HG03196 (cell line): ENCODE data around the gene NELFB.
A peak's percentile ranks its signal among the peaks of the same experiment; 100 is the strongest.

Source experiments
- ATAC-seq: cut with Tn5 transposase; IDR thresholded peaks from one replicate; pipeline ENCODE4 v1.9.1; 2021; ENCODE audit not compliant: unreplicated experiment

Gene NELFB

DNA sequence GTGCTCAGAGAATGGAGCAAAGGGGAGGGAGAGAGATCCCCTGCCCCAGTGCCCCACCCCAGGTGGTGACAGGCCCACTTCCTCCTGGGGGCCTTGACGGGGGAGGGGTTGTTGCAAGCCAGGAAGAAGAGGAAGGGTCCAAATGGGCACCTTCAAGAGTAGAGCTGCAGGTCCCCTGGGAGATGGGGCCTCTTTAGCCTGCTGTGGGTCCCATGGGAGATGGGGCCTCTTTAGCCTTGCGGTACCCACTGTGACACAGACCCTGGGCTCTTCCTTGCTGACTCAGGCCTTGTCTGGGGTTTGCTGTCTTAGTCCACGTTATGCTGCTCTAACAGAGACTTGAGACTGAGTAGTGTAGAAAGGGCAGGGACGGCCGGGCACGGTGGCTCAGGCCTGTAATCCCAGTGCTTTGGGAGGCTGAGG lies 12.8 kb downstream of the NELFB start:
- no peak for ATAC-seq

DNA sequence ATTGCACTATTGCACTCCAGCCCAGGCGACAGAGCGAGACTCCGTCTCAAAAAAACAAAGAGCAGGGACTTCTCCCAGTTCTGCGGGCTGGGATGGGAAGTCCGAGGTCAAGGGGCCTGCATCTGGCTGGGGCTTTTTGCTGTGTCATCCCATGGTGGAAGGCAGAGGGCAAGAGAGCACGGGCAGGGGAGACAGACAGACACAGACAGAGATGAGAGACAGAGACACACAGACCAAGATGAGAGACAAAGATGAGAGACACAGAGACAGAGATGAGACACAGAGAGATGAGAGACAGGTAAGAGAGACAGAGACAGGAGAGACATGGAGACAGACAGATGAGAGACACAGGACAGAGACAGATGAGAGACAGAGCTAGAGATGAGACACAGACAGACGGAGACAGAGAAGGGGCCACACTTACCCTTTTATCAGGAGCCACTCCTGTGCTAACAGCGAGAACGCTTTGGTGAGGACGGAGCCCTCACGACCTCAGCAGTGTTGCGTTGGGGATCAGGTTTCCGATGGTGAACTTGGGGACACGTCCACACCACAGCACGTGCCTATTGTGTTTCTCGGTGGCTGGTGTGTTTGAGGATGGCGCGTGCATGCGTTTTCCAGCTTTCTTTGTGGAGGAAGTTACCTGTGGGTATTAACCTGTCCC lies 13.5 kb downstream of the NELFB start:
- ATAC-seq: no peak

DNA sequence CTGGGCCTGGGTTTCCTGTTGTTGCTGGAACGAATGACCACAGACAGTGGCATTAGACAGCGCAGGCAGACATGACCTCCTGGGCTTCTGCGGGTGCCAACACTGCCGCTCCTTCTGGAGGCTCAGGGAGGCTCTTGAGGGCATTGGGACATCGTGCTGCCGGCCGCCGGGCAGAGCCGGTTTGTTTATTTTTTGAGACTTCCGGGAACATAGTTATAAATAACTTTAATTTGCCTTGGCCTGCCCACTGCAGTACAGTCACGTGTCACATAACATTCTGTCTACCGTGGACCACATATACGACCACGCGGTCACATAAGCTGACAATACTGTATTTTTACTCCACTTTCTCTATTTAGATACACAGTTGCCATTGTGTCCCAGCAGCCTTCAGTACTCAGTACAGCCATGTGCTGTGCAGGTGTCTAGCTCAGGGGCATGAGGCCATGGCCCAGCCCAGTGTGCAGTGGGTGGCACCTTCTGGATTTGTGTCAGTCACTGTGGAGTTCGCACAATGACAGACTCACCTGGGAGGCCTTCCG lies 14.2 kb downstream of the NELFB start:
- no peak for ATAC-seq

DNA sequence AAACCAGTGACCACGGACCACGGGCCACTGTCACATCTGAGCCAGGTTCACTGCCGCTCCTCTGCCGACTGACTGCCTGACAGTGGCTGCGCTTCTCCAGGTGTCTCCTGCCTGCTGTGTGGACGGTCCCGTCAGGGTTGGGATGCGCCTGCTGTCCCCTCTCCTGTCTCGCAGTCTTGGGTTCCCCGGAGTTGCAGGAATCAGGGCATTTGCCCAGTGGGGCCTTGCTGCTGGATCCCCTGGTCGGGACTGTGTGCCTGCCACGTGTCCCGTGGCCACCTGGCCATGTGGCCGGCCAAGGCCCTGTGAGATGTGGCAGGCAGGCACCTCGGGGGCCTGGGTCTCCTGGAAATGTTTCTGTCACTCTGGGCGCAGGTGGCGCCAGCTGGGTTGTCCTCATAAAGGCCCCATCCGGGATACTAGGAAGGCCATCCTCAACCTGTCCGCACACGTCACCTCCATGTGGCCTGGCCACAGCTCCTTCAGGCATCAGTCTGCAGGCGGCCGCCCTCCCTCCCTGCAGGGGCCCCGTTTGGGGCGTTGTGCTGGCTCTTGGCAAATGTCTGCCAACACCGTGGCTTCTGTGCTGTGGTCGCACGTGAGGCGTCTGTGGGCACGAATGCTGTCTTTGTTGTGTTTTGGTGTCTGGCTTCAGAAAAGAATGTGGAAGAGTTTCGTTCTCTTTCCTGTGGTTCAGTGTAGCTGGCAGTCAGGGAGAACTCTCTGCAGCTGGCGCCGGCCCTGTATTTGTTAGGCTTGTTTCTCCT lies 16.0 kb downstream of the NELFB start:
- ATAC-seq: no peak

DNA sequence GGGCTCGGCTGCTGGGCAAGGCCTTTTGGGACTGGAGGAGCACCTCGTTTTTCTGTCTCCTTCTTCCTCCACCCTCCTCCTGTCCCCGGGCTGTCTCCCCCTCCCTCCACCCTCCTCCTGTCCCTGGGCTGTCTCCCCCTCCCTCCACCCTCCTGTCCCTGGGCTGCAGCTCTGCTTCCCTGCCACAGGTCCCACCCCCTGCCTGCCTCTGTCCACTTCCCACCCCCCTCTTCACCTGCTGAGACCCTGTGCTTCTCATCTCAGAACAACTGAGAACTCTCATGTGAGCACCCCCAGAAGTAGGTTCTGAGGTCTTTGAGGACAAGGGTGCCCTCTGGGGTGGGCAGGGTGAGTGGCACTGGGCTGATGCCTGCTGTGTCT lies 16.6 kb downstream of the NELFB start:
- ATAC-seq: no peak

DNA sequence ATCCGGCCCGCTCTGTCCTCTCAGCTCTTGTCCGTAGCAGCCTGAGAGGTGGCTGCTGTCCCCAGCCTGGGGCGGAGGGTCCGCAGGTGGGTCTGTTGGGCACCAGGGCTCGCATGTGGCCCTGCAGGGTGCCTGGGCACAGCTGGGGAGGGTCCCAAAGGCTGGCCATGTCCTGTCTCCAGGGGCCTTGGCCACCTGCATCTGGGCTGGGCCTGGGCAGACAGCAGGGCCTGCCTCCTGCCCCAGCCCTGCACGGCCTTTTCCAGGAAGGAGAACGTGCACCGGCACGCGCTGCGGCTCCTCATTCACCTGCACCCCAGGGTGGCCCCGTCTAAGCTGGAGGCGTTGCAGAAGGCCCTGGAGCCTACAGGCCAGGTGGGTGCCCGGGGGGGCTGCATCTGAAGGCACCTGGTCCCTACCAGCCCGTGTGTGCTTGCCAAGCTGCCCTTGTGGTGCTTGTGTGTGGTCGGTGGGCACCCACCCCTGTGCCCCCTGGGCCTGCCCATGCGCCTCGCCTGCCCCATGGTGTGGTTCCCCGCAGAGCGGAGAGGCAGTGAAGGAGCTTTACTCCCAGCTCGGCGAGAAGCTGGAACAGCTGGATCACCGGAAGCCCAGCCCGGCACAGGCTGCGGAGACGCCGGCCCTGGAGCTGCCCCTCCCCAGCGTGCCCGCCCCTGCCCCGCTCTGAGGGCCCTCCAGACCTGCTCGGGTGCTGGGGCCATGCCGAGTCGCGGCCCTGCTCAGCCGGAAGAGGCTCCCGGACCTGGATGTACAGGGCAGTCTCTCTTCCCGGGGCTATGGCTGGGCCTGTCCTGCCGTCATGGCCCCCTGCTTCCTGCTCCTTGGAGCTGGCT lies 17.3 kb downstream of the NELFB start:
- no peak for ATAC-seq

DNA sequence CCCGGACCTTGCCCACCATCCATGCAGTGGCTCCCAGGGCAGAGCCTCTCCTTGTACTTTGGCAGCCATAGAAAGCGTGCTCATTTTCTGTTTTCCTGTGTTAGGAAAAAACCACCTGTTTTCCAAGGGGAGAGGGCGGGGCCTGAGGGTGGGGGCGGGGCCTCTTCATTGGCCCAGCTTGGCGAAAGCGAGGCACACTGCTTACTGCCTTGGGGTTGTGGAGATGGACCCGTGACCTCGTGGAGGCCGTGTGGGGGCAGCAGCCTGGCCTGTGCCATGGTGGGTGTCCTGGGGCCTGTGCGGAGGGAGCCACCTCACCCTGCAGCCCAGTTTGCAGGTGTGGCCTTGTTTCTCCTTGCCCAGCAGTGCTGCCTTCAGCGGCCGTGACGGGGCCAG lies 18.0 kb downstream of the NELFB start:
- ATAC-seq: no peak

DNA sequence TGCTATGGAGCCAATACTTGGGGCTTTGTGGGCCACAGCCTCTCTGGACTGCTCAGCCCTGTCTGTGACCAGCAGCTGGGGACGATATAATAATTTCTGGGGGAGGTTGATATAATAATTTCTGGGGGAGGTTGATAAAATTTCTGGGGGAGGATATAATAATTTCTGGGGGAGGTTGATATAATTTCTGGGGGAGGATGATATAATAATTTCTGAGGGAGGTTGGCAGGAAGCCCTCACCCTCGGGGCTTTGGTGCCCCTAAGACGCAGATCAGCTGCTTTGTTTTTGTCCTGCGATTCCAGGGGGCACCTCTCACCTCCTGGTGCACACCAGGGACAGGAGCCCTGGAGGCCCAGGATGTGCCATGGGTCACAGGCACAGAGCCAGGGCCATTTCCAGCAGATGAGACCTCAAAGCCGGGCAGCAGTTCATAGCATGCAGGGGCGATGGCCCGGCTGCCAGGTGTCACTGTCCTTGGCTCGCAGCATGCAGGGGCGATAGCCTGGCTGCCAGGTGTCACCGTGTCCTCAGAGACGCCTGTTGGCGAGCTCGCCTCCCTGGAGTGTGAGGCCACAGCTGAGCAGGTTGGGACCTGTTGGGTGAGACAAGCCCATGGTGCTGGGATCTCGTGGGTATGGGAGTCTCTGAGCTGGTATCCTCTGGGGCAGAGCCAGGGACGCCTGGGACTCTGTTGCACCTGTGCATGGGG lies 18.6 kb downstream of the NELFB start:
- no peak for ATAC-seq

DNA sequence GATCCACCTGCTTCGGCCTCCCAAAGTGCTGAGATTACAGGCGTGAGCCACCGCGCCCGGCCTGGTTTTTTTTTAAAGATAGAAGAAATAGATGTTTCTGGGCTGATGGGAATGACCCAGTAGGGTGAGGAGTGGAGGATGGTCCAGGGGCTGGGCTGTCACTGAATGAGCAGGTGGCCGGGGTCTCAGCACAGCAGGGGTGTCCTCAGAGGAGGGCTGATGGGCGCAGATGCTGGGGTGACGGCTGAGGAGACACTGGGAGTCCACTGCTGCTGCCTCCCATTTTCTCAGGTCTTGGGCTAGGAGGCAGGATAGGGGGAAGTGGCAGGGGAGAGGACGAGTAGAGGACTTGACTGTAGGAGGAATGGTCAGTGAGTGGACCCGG lies 20.1 kb downstream of the NELFB start:
- no peak for ATAC-seq

DNA sequence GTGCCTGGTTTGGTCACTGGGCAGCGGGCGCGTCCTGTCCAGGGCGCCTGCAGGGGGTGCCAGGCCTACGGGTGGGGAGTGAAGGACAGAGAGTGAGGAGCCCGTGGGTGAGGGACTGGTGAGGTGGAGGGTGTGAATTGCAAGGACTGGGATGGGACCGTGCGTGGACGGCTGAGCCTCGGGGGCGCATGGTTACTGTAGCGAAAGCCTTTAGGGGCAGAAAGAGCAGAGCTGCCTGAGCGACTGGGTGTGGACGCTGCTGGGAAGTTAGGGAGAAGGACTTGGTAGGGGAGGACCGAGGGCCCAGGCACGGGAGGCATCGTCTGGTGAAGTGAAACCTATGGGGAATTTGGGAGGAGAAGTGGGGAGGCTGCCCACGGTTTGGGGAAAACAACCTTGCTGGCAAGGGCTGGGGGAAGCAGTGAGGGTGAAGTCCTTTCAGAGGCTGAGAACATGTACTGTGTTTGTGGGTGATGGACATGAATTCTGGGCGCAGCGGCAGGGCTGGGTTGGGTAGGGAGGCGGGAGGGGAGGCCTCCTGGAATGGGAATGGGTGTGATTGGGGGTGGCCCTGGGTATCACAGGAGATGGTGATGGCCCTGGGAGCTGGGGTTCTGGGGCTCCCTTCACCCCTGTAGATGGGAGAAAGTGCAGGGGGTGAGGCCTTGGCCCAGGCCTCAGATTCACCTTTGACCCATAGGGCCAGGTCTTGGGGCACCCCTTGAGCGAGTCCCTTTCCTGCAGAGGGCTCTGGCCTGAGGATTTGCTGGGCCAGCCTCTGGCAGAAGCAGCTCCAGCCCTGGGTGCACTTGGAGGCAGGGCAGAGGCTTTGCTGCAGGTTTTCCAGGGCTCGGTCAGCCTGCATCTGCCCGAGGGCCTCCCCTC lies 20.7 kb downstream of the NELFB start:
- ATAC-seq: no peak

DNA sequence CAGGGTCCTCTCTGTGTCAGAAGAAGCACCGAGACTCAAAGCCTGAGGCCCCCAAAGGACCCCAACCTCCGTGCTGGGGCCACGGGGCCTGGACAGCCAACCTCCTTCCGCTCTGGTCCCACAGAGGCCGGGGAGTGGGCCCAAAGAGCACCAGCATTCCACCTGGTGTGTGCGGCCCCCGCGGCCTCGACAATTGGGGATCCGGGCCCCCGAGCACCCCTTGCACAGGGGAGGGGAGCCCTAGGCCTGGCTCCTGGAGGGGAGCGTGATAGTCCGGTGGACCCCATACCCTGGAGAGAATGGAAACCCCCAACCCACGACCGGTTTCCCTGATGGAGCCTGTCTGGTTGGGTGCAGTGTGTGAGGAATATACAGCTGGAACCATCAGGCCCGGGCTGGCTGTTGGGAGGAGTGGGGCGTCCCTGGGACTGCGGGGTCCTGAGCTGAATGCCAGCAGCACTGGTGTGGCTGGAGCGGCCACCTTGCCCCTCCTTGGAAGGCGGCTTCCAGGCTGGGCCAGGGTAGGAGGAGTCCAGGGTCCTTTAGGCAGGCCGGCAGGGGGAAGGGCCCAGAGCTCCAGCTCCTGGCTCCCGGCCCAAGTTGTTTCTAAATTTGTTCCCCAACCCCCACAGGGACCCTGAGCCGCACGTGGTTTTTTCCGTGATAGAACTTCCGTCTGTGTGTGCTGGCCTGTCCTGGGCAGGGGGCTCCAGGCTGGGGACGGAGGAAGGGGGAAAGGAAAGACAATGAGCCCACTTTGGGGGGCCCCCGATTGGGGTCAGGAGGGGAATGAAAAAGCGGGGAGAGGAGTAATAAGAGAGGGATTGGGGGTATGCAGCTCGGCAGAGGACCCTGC lies 21.6 kb downstream of the NELFB start:
- no peak for ATAC-seq

DNA sequence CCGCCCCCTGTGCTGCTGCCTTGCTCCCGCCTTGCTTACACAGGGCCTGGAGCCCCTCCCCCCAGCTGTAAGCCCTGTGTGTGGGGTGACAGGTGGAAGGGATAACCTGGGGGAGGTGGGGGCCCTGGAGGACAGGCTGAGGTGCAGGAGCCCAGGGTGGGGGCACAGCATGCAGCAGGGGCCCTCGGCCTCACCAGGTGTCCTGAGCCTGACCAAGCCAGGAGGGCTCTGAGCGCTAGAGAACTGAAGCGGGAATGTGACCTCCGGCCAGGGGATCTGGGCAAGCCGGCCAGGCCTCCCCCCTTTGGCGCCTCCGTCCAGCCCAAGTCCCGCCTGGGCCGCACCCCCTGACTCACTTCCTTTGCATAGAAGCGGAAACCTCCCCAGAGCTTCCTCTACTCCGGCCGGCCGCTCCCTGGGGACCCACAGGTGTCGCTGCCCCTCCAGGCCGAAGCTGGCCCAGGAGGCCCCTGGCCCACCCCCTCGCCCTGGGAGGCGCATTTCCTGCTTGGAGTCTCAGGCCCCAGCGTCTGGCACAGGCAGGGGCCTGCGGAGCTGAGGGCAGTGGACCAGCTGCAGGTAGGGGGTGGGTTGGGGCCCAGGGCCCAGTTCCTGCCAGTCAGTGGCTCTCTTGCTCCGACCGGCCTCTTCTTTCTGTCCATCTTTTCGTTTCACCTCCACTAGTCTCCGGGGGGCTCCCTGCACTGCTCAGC lies 22.4 kb downstream of the NELFB start, which contains the start of gene TOR4A:
Gene TOR4A, plus strand, starts transcription at position 398 of the 713 bp plus-strand sequence. CDS start 964 bp downstream, outside the sequence.
- peak; percentile 66 for ATAC-seq

DNA sequence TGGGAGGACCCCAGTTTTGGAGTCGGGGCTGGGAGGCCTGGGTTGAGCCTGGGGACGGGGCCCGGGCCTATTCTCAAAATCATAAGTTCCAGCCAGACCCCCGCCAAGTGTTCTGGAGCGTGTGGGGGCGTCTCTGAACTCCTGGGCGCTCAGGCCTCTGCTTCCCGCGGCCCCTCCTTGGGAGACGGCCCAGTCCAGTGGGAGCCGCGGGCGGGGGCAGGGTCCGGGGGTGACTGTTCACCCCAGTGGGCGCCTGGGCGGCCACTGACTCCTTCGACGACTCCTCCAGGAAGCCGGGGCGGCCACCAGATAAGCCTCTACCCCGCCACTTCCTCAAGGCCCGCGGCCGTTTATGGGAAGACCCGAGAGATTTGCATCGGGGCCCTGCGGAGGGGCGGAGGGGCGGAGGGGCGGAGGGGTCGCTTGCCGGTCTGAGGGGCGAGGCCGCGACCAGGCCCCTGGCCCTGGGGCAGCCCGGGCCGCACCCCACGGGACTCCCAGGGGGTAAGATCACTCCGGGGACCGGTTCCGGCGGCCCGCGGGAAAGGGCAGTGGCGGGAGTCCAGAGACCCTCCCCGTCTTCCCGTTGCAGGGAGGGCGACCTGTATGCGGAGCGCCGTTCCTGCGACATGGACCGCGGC lies 23.1 kb downstream of the NELFB start:
- ATAC-seq: no peak

DNA sequence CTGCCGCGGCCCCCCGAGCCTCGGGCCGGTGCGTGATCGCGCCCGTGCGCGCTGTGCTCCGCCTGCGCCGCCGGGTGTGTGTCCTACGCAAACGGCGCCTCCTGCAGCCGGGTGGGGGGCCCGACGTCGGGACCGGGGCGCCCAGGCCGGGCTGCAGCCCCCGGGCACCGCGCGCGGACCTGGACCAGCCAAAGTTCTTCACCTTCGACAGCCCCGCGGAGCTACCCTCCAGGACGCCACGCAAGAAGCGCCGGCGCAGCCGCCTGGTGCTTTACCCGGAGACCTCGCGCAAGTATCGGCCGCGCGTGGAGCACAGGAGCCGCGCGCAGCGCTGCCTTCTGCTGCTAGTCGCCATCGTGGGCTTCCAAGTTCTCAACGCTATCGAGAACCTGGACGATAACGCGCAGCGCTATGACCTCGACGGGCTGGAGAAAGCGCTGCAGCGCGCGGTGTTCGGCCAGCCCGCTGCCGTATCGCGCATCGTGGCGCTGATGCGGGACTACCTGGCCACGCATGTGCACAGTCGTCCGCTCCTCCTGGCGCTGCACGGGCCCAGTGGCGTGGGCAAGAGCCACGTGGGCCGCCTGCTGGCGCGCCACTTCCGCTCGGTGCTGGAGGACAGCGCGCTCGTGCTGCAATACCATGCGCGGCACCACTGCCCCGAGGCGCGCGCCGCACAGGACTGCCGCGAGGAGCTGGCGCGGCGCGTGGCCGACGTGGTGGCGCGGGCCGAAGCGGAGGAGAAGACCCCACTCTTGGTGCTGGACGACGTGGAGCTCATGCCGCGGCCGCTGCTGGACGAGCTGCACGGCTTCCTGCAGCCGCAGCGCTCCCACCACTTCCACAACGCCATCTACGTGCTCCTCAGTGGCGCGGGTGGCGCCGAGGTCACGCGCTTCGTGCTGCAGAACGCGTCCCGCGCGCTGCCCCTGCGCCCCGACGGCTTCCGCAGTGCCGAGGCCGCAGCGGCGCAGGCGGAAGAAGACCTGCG lies 23.9 kb downstream of the NELFB start:
- ATAC-seq: no peak

DNA sequence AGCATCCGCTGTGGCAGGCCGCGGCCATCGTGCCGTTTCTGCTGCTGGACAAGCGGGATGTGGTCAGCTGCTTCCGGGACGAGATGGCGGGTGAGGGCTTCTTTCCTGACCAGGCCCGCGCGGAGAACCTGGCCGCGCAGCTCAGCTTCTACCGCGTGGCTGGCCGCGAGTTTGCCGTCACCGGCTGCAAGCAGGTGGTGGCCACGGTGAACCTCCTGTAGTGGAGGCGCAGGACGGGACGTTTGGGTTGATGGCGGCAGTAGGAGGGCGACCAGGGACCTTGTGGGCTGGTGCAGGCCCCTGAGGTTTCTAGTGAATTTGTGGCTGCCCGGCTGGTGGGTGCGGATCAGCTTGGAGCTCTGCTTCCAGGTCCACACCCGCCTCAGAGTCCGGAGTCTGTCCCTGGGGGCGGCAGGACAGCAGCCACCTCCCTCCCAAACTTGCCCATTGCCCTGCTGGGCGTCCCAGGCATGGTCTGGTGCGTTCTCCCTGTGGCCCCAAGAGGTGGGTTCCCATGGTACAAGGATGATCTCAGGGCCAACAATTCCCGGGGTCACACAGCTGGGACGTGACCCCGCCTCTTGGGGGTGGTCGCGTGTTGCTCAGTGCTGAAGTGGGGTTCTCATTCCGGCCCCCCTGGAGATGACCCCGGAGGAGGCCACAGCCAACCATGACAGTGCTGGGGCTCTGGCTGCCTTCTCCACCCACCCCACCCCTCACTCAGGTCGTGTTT lies 24.8 kb downstream of the NELFB start:
- no peak for ATAC-seq
